ENCODE results near the gene PALLD.
A peak's percentile ranks its signal among the peaks of the same experiment; 100 is the strongest.
"Not testable (repeated sequence)": the region's sequence is repeated elsewhere in the genome, so short reads cannot be mapped to it uniquely, and the experiment has no call there.

Gene PALLD

GRCh38 chr4:168498251-168498650, 1.4 kb downstream of the PALLD start:
- DNase-seq, result no peak

- no peak for DNase-seq
Observed at GRCh38 chr4:168499241-168499640, 2.4 kb downstream of the PALLD start.

GRCh38 chr4:168501407-168501806, 4.6 kb downstream of the PALLD start:
- no peak for DNase-seq

GRCh38 chr4:168502861-168503260, 6.0 kb downstream of the PALLD start:
- no peak for DNase-seq

- DNase-seq, result no peak
Observed at GRCh38 chr4:168503652-168504362, 7.0 kb downstream of the PALLD start.

- DNase-seq, result no peak
Observed at GRCh38 chr4:168504526-168504925, 7.7 kb downstream of the PALLD start.

GRCh38 chr4:168506014-168506413, 9.2 kb downstream of the PALLD start:
- DNase-seq, result no peak

- DNase-seq, result no peak
Observed at GRCh38 chr4:168507178-168507815, 10.4 kb downstream of the PALLD start.

GRCh38 chr4:168508683-168509082, 11.8 kb downstream of the PALLD start:
- DNase-seq, result no peak

- no peak for DNase-seq
Observed at GRCh38 chr4:168509786-168510185, 12.9 kb downstream of the PALLD start.

GRCh38 chr4:168511780-168512489, 15.1 kb downstream of the PALLD start:
- DNase-seq, result peak in 2 of 4 experiments; percentile 21 to 27

- not testable (repeated sequence) for DNase-seq
Observed at GRCh38 chr4:168513826-168514225, 17.0 kb downstream of the PALLD start.

GRCh38 chr4:168514249-168514852, 17.5 kb downstream of the PALLD start:
- DNase-seq, result no peak

GRCh38 chr4:168515222-168516011, 18.6 kb downstream of the PALLD start:
- DNase-seq, result no peak

- DNase-seq, result no peak
Observed at GRCh38 chr4:168516841-168517240, 20.0 kb downstream of the PALLD start.

- no peak for DNase-seq
Observed at GRCh38 chr4:168519576-168519975, 22.7 kb downstream of the PALLD start.

- DNase-seq, result no peak
Observed at GRCh38 chr4:168521721-168522120, 24.9 kb downstream of the PALLD start.

- DNase-seq, result no peak
Observed at GRCh38 chr4:168522356-168522755, 25.5 kb downstream of the PALLD start.

GRCh38 chr4:168522829-168523489, 26.1 kb downstream of the PALLD start:
- no peak for DNase-seq

GRCh38 chr4:168524006-168524405, 27.2 kb downstream of the PALLD start:
- no peak for DNase-seq

GRCh38 chr4:168524897-168525296, 28.0 kb downstream of the PALLD start:
- DNase-seq, result no peak

- DNase-seq, result no peak
Observed at GRCh38 chr4:168527560-168527959, 30.7 kb downstream of the PALLD start.
